OCI-LY3 (cell line): Measurements from ENCODE around the gene BAG2.

Experiments used
- H2AFZ ChIP-seq: fragments of 200-600, 300-600 bp; shearing (Covaris generic); 2 replicates; pipeline ENCODE4 v1.6.0; 2014; ENCODE audit warnings: antibody characterized with exemption, low read depth, low read length
- H3K27ac ChIP-seq: fragments of 200-600, 300-600 bp; sonication (generic); 2 replicates; pipeline ENCODE4 v1.5.1; 2014; ENCODE audit warnings: mild to moderate bottlenecking, low read length, moderate library complexity, mixed read lengths
- H3K27me3 ChIP-seq: fragments of 200-600, 300-600 bp; sonication (generic); 2 replicates; pipeline ENCODE4 v1.6.1; 2014; ENCODE audit warnings: low read depth, low read length, mixed read lengths
- H3K36me3 ChIP-seq: fragments of 200-600, 300-600 bp; sonication (generic); replicated peaks from 2 replicates; pipeline ENCODE3; 2014; ENCODE audit warnings: low read depth, low read length, mixed read lengths
- H3K4me1 ChIP-seq: fragments of 300-600, 200-600 bp; sonication (generic); 2 replicates; pipeline ENCODE4 v1.6.1; 2014; ENCODE audit warnings: low read length, mixed read lengths
- H3K4me2 ChIP-seq: fragments of 200-600, 300-600 bp; sonication (generic); 2 replicates; pipeline ENCODE4 v1.6.1; 2014; ENCODE audit warnings: low read length, mixed read lengths
- H3K4me3 ChIP-seq: fragments of 300-600, 200-600 bp; sonication (generic); 2 replicates; pipeline ENCODE4 v1.5.1; 2014; ENCODE audit warnings: antibody characterized with exemption, mild to moderate bottlenecking, low read length, moderate library complexity
- H3K79me2 ChIP-seq: fragments of 300-600, 200-600 bp; shearing (Covaris generic); 2 replicates; pipeline ENCODE4 v1.6.1; 2014; ENCODE audit warnings: mild to moderate bottlenecking, low read length, mixed read lengths
- H3K9ac ChIP-seq: fragments of 300-600, 200-600 bp; shearing (Covaris generic); 2 replicates; pipeline ENCODE4 v1.6.0; 2014; ENCODE audit warnings: mild to moderate bottlenecking, low read length, moderate library complexity
- H3K9me3 ChIP-seq: fragments of 200-600, 300-600 bp; shearing (Covaris generic); 2 replicates; pipeline ENCODE4 v1.6.1; 2014; ENCODE audit warnings: low read length, mixed read lengths; ENCODE audit not compliant: insufficient read depth
- H4K20me1 ChIP-seq: fragments of 200-600, 300-600 bp; sonication (generic); 2 replicates; pipeline ENCODE4 v1.6.1; 2016; ENCODE audit warnings: low read length, mixed read lengths; ENCODE audit not compliant: insufficient read depth
- EZH2phosphoT487 ChIP-seq: fragments of 200-600 bp; shearing (Covaris generic); IDR thresholded peaks from 2 replicates; pipeline ENCODE4 v1.6.1; 2018; ENCODE audit warnings: antibody characterized with exemption, mixed run types, low read depth
- TF ChIP-seq, protein P1 (sequence below): fragments of 200-600, 300-600 bp; sonication (generic); IDR thresholded peaks from 2 replicates; pipeline ENCODE4 v1.5.1; 2014; ENCODE audit warnings: antibody characterized with exemption, low read length, low read depth

Gene BAG2

DNA sequence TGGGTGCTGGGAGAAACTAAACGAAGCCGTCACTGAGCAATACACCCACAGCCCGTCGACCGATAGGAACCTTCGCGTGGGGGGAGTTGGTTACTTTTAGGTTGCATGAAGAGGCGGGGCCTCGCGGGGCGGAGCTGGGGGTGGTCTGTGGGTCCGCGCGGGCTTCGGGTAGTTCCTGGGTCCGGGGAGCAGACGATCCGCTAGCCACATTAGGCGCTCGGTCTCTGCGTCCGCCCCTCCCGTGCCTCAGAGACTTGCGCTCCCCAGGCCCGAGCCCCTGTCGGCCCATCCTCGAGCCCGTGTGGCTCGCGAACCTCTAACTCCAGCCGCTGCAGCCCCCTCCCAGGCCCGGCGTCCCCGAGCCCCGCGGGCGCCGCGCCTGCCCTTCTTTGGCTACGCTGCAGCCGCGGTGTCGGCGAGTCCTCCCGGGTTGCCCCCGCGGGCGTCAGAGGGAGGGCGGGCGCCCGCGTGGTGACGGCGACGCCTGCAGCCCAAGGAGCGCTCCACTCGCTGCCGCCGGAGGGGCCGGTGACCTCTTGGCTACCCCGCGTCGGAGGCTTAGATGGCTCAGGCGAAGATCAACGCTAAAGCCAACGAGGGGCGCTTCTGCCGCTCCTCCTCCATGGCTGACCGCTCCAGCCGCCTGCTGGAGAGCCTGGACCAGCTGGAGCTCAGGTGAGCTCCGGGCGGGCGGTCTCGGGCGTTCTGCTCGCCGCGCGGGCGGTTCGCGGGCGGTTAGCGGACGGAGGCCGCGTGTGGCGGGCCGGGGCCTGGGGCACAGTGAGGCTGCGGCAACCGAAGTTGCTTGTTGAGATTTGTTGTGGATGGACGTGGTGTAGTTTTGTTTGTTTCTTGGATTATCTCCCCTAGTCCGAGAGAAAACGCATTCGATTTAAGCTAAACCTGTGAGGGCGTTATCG lies at the start of gene BAG2:
TSS of gene BAG2 (plus strand) at position 191 of the 920 bp plus-strand sequence. CDS start at position 563, 372 bp downstream.
- H3K27me3 ChIP-seq, result no peaks in the 10 kb centered on the region
- TF ChIP-seq, protein P1, sequence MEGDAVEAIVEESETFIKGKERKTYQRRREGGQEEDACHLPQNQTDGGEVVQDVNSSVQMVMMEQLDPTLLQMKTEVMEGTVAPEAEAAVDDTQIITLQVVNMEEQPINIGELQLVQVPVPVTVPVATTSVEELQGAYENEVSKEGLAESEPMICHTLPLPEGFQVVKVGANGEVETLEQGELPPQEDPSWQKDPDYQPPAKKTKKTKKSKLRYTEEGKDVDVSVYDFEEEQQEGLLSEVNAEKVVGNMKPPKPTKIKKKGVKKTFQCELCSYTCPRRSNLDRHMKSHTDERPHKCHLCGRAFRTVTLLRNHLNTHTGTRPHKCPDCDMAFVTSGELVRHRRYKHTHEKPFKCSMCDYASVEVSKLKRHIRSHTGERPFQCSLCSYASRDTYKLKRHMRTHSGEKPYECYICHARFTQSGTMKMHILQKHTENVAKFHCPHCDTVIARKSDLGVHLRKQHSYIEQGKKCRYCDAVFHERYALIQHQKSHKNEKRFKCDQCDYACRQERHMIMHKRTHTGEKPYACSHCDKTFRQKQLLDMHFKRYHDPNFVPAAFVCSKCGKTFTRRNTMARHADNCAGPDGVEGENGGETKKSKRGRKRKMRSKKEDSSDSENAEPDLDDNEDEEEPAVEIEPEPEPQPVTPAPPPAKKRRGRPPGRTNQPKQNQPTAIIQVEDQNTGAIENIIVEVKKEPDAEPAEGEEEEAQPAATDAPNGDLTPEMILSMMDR, result no peak
- no peak for TF ChIP-seq EZH2phosphoT487
- peaks cover 50% of the 10 kb centered on the region for H3K79me2 ChIP-seq
- H3K9me3 ChIP-seq, result no peaks in the 10 kb centered on the region
- H3K4me3 ChIP-seq, result peak within 1 kb of the TSS; percentile 87
- peak within 1 kb of the TSS; percentile 70 for H2AFZ ChIP-seq
- H3K9ac ChIP-seq, result peak within 1 kb of the TSS; percentile 85
- 0 out of 2 replicates have a peak, but pooled peaks cover 10% of the 10 kb centered on the region for H4K20me1 ChIP-seq
- peak within 1 kb of the TSS; percentile 91 for H3K4me2 ChIP-seq
- H3K27ac ChIP-seq, result peak within 1 kb of the TSS; percentile 65
- peaks cover 15% of the 10 kb centered on the region for H3K4me1 ChIP-seq
- peaks cover 12% of the 10 kb centered on the region for H3K36me3 ChIP-seq

- Histone ChIP-seq H3K79me2 (peaks cover 39% of the 10 kb centered on the region), H3K36me3 (peaks cover 37% of the 10 kb centered on the region), H3K9ac (no peak overlapping the region), H3K4me3 (no peak overlapping the region), H3K4me1 (no peaks in the 10 kb centered on the region), H3K27me3 (no peaks in the 10 kb centered on the region), H3K27ac (no peak overlapping the region), H3K9me3 (no peaks in the 10 kb centered on the region), H3K4me2 (no peak overlapping the region), H4K20me1 (peaks cover 23% of the 10 kb centered on the region; the same call in 1 of the 2 replicates), H2AFZ (no peak overlapping the region)
- TF ChIP-seq EZH2phosphoT487, result no peak
- TF ChIP-seq, protein P1, result no peak
Observed at GRCh38 chr6:57123111-57123510, 49.0 kb upstream of the BAG2 start.

GRCh38 chr6:57127763-57128162 lies 44.4 kb upstream of the BAG2 start:
- H3K4me2 ChIP-seq, result no peak overlapping the region
- H3K36me3 ChIP-seq, result peaks cover 18% of the 10 kb centered on the region
- 0 out of 2 replicates have a peak, but pooled peaks cover 6% of the 10 kb centered on the region for H4K20me1 ChIP-seq
- peaks cover 6% of the 10 kb centered on the region for H3K79me2 ChIP-seq
- H3K27ac ChIP-seq, result no peak overlapping the region
- H3K27me3 ChIP-seq, result no peaks in the 10 kb centered on the region
- no peaks in the 10 kb centered on the region for H3K4me1 ChIP-seq
- no peak overlapping the region for H3K4me3 ChIP-seq
- no peak overlapping the region for H2AFZ ChIP-seq
- H3K9ac ChIP-seq, result no peak overlapping the region
- TF ChIP-seq, protein P1, result no peak
- no peak for TF ChIP-seq EZH2phosphoT487
- no peaks in the 10 kb centered on the region for H3K9me3 ChIP-seq

- peaks cover 21% of the 10 kb centered on the region for H3K36me3 ChIP-seq
- no peak overlapping the region for H3K4me2 ChIP-seq
- H3K79me2 ChIP-seq, result no peaks in the 10 kb centered on the region; the same call in 1 of the 2 replicates
Observed at GRCh38 chr6:57130661-57131177, 41.4 kb upstream of the BAG2 start.

More at GRCh38 chr6:57130661-57131177, 41.4 kb upstream of the BAG2 start:
- Histone ChIP-seq H3K27ac (no peak overlapping the region), H2AFZ (no peak overlapping the region), H3K9ac (no peak overlapping the region), H3K4me1 (no peaks in the 10 kb centered on the region), H3K27me3 (no peaks in the 10 kb centered on the region), H4K20me1 (no peaks in the 10 kb centered on the region), H3K4me3 (no peak overlapping the region), H3K9me3 (no peaks in the 10 kb centered on the region)
- TF ChIP-seq, protein P1, result no peak
- no peak for TF ChIP-seq EZH2phosphoT487
